Stimulated activated CD8-positive, alpha-beta memory T cell treated with anti-CD3 and anti-CD28 coated beads, Interleukin-12 subunit alpha, Interleukin-12 subunit beta, amount 100 ng/mL, for 4 hours (primary cell): ENCODE results near the gene KSR2.
"Not testable (repeated sequence)": the region's sequence is repeated elsewhere in the genome, so short reads cannot be mapped to it uniquely, and the experiment has no call there.

Experiments used
- DNase-seq: peaks from one replicate; pipeline ENCODE4 v3.0.0-alpha.2; 2020; ENCODE audit warnings: low read depth

The KSR2 gene

GRCh38 chr12:117820216-117820907 lies 148.4 kb downstream of the KSR2 start:
- DNase-seq, result no peak

DNA sequence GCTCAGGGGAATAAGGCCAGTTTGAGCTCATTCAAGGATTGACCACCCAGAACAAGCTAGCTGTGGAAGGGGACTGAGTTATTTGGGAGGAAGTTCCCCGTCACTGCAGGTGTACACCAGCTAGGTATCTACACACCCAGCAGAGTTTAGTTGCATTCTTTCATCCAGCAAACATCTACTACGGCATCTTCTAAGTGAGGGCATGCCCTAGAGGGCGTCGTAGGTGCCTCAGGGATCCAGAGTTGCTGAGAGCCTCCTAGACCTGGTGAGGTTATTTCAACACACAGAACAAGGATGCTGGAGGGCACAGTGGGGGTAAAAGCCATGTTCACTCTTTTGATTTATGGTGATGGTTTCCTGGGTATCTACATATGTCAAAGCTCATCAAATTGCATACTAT lies 149.6 kb downstream of the KSR2 start:
- DNase-seq, result no peak

DNA sequence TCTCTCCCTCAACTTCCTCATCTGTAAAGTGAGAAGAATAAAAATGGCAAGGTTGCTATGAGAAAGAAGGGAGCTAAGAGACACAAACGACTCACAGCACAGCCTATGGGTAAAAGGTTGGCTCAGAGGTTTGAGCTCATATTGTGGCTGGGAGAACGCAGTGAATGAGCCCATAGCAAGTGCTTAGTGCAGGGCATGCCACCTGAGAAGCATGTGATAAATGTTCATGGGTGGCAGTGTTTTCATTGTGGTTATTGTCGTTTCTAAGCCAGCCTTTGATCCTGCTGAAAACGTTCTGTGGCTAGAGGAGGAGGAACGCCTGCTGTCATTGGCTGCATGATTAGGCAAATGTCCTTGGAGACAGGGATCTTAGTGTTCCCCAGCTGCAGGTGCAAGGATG lies 150.4 kb downstream of the KSR2 start:
- no peak for DNase-seq

DNA sequence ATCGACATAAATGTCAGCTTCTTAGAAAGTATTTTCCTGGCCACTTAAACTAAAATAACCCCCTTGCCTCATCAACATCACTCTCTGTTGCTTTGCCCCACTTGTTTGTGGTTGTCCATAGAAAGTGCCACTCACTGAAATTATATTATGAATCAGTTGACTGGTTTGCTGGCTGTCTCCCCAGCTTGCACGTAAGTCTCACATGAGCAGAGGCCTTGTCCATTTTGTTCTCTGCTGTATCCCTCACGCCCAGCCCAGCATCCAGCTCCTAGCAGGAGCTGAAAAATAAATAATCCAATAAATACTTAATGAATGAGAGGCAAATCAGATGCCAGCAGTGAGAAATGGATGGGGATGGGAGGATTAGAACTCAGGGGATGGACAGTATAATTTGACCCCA lies 159.3 kb downstream of the KSR2 start:
- DNase-seq, result no peak

DNA sequence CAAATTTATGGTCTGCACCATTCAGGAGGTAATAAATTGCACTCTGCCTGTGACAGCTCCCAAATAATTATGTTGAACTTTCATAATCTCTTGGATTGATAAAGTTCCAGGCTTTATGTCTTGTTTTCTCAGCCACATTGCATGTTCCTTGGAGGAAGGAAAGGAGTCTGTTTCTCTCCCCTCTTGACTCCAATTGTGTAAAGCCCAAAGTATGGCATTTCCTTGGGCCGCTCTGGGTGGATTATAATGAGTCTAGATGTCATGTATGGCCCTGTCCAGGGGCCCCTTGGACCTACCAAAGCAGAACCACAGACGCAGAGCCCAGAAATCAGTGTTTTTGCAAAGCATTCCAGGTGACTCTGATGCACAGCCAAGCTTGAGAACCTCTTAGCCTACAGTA lies 160.8 kb downstream of the KSR2 start:
- no peak for DNase-seq

DNA sequence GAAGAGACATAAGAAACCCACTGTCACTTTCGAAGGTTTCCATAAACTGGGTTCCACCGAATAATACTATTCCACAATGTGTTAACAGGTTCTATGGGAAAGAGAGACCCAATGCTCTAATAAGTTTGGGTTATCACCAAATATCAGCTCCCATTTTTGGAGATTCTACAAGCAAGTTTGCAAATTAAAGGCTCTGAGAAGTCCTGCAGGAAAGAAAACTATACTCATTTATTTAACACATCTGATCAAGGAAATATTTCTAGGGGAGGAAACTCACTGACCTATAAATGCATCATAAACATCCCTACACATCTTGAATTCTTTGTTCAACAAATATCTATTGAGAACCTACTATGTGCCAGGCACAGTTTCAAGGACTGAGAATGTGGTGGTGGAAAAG lies 161.4 kb downstream of the KSR2 start:
- DNase-seq, result no peak

GRCh38 chr12:117805865-117806264 lies 162.9 kb downstream of the KSR2 start:
- DNase-seq, result no peak

DNA sequence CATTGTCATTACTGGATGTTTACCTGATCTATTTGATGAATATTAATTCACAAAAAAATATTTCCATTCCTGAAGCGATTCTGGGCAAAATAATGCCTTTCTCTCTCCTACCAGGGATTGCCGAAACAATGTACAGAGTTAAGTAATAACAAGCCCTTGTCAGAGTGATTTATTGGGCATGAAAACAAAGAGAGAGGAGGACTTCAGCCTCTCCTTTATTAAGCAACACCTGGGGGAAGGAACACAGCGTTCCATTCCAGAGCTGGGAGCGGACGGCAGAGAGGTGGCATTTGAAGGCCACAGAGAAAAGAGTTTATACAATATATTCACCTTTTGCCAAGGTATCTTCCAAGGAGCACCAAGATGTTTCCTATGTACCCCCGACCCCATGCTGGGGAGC lies 165.8 kb downstream of the KSR2 start:
- no peak for DNase-seq

DNA sequence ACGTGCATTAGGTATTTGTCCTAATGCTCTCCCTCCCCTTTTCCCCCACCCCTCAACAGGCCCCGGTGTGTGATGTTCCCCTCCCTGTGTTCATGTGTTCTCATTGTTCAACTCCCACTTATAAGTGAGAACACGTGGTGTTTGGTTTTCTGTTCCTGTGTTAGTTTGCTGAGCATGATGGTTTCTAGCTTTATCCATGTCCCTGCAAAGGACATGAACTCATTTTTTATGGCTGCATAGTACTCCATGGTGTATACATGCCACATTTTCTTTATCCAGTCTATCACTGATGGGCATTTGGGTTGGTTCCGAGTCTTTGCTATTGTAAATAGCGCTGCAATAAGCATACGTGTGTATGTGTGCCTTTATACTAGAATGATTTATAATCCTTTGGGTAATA lies 168.1 kb downstream of the KSR2 start:
- not testable (repeated sequence) for DNase-seq

DNA sequence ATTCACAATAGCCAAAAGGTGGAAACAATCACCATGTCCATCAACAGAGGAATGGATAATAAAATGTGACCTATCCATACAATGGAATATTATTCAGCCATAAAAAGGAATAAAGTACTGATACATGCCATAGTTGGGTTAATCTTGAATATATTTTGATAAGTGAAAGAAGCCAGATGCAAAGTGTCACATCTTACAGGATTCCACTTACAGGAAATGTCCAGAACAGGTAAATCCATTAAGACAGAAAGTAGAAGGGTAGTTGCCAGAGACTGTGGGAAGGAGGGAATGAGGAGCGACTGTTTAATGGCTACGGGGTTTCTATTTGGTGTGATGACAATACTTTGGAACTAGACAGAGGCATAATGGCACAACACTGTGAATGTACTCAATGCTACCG lies 171.6 kb downstream of the KSR2 start:
- no peak for DNase-seq

DNA sequence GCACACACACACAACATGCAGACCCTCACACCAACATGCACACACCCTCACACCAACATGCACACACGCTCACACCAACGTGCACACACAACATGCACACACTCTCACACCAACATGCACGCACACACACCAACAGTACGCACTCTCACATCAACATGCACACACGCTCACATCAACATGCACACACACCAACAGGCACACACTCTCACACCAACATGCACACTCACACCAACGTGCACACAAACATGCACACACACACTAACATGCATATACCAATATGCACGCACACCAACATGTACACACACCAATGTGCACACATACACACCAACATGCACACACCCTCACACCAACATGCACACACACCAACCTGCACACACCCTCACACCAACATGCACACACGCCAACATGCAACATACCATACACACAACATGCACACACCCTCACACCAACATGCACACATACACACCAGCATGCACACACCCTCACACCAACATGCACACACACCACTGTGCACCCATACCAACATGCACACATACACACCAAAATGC lies 175.8 kb downstream of the KSR2 start:
- no peak for DNase-seq

DNA sequence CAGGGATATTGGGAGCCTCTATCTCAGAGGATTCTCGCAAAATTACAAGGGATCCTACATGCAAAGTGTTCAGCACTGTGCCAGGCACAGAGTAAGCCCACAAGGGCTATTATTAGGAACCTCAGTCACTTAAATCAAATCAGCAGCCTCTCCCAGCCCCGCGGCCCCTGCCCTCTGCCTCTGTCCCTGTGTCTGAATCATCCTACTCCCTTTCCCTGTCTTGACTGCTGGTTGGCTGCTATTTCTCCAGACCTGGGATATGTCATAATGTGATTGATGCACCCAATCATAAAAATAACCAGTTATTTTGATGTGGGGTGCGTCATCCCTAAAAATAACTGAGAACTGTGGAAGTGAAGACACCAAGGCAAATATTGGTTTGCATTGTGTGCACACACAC lies 176.3 kb downstream of the KSR2 start:
- DNase-seq, result no peak

GRCh38 chr12:117790948-117791347 lies 177.8 kb downstream of the KSR2 start:
- no peak for DNase-seq

GRCh38 chr12:117790198-117790597 lies 178.6 kb downstream of the KSR2 start:
- DNase-seq, result no peak

DNA sequence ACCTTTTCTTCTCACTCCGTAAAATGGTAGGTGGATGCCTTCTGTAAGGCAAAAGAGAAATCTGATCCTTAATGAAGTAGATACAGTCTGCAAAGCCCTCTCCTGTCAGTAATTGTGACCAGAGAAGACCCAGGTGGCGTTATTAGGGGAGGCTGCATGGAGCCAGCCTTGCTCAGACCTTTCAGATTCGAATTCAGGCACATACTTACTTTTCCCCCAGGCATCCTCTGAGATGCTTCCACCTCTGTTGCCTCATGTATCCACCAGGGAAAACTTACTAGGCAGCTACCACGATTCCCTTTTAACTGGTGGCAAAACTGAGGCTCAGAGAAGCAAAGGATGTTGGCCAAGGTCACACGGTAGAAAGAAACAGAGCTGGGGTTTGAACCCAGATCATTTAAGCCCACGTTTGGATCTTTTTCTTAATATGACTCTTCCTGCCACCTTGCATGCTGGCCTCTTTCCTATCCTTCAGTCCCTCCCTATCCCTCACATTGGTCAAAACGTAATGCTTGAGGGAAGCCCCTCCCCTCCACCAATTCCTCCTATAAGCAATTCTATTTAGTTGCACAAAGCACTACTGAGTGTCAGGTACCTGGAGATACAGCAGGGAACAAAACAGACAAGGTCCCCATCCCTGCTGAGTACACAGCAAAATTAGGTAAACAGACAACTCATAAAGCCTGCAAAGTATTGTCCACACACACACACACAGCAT lies 179.4 kb downstream of the KSR2 start:
- DNase-seq, result no peak

DNA sequence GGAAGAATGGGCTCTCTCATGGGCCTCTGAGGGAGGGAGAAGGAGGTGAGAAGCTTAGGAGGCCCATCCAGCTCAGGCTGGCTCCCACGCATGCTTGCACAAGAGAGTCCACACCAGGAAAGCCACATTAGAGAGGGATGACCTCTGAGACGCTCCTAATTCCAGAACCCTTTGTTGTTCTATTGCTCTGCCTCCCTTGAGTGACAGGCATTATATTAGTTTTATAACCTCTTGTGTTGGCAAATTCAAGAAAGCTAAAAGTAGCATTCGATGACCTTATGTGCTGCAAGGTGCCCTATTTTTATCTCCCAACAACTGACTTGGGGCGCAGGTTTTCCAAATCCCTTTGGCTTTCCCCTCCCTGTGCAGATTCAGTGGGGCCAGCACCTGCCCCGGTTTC lies 190.1 kb downstream of the KSR2 start:
- no peak for DNase-seq

DNA sequence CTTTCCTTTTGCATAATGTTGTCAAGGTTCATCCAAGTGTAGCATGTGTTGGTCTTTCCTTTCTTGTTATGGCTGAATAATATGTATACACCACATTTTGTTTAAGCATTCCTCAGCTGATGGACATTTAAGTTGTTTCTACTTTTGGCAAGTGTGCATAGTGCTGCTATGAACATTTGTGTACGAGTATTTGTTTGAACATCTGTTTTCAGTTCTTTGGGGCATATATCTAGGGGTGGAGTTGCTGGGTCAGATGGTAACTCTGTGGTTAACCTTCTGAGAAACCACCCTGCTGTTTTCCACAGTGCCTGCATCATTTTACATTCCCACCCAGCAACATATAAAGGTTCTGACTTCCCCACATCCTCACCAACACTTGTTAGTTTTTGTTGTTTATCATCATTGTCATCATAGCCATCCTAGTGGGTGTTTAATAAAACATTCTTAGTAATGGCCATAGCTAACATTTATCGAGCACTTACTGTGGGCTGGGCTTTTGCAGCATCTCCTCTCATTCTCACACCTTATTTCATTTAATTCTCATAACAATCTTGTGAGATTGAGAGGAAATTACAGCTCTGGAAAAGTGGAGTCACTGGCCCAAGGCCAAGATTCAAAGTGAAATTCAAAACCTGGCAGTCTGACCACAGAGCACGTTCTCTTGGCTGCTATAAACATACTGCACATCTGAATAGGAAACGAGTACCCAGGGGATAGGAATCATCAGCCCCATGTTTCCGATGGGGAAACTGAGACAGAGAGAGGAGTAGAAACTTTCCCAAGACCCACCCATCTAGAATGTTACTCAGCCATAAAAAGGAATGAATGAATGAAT lies 193.6 kb downstream of the KSR2 start:
- DNase-seq, result no peak

- no peak for DNase-seq
Observed at GRCh38 chr12:117768860-117769259, 199.9 kb downstream of the KSR2 start.

- DNase-seq, result no peak
Observed at GRCh38 chr12:117766008-117766407, 202.8 kb downstream of the KSR2 start.

DNA sequence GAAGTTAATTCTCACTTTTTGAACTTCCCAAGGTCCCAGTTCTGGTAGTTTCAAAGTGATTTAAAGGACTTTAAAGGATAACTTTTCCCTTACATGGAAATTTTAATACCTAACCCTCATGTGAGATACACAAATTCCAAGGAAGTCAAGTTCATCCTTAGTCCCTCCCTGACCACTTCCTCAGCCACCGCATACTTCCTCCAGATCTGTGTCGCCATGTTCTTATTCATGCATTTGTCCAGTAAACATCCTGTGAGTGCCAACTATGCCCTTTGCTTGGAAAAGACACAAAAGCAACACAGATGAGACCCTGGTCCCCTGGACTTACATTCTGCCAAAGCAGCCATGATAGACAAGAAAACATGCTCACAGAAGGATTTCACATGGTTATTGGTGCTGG lies 206.6 kb downstream of the KSR2 start:
- DNase-seq, result no peak

GRCh38 chr12:117761528-117762100 lies 207.2 kb downstream of the KSR2 start:
- no peak for DNase-seq

DNA sequence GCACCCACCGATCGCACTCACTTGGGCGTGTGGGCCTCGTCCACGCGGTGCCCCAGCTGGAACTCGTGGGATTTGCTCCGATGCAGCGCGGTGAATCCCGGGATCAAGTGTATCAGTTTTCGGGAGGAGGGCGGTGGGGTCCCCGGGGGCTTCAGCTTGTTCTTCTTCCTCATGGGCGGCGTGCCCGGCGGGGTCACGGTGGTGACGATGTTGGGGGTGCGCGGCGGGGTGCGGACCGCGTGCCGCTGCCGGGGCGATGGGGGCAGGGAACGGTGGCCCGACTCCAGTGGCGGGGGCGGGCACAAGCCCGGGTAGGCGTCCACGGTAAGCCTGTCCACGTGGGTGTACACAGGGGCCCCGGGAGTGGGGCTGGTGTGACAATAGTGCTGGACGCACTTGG lies 207.8 kb downstream of the KSR2 start:
- DNase-seq, result no peak
